NB4 (cell line): ENCODE measurements around the gene BRAT1.

Experiments
- MYC ChIP-seq: IDR thresholded peaks from 2 replicates; pipeline ENCODE4 v1.6.1; 2011; ENCODE audit warnings: low read depth, low read length
- POLR2A ChIP-seq: IDR thresholded peaks from 2 replicates; pipeline ENCODE4 v1.6.1; 2011; ENCODE audit warnings: mild to moderate bottlenecking; ENCODE audit not compliant: insufficient read length; ENCODE audit errors: extremely low read depth
- TF ChIP-seq, protein P1 (sequence below): IDR thresholded peaks from one replicate; pipeline ENCODE4 v1.5.1; 2012; ENCODE audit warnings: low read depth, low read length
- TF ChIP-seq, protein P2 (sequence below): IDR thresholded peaks from 2 replicates; pipeline ENCODE4 v1.6.1; 2011; ENCODE audit warnings: low read depth, low read length

DNA sequence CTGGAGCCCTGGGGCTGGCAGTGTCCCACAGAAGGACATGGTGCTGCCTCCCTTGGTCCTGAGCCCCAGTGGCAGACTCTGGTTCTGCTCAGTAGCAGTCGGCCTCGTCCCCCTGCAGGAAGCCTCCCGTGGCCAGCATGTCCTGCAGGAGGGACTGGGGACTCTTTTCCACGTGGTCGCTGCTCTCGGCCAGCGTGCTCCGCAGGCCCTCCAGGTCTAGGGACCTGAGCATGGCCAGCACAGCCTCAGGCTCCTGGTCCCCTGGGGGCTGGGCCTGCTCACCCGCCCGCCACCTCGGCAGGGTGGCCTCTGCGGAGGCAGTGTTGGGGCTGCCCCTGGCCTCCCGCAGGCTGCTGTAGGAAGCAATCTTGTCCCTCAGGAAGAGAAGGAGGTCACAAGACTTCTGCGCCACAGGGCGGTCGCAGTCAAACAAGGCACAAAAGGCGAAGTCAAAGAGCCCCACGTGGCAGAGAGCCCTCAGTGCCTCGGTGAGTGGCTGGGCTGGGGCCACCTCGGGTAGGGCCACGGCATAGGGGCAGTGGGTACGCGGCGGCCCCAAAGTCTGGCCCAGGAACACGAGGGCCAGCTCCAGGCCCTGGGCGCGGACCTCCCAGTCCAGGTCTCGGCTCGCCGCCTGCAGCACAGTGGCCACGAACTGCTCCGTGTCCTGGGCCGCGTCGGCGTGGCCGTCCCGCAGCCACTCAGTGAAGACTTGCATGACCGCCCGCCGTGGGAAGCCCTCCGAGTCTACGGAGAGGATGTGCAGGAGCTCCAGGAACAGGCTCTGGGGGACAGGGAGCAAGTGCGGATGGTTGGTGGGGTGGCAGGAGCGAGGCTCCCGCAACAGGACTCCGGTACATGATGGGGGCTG, 17.1 kb downstream of the BRAT1 start:
- TF ChIP-seq, protein P1, sequence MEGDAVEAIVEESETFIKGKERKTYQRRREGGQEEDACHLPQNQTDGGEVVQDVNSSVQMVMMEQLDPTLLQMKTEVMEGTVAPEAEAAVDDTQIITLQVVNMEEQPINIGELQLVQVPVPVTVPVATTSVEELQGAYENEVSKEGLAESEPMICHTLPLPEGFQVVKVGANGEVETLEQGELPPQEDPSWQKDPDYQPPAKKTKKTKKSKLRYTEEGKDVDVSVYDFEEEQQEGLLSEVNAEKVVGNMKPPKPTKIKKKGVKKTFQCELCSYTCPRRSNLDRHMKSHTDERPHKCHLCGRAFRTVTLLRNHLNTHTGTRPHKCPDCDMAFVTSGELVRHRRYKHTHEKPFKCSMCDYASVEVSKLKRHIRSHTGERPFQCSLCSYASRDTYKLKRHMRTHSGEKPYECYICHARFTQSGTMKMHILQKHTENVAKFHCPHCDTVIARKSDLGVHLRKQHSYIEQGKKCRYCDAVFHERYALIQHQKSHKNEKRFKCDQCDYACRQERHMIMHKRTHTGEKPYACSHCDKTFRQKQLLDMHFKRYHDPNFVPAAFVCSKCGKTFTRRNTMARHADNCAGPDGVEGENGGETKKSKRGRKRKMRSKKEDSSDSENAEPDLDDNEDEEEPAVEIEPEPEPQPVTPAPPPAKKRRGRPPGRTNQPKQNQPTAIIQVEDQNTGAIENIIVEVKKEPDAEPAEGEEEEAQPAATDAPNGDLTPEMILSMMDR: no peak
- no peak for TF ChIP-seq POLR2A
- TF ChIP-seq, protein P2, sequence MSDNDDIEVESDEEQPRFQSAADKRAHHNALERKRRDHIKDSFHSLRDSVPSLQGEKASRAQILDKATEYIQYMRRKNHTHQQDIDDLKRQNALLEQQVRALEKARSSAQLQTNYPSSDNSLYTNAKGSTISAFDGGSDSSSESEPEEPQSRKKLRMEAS: no peak
- no peak for TF ChIP-seq MYC
